NCI-H2107 (cell line): ENCODE results near the gene UBAC2.
A peak's percentile ranks its signal among the peaks of the same experiment; 100 is the strongest.
"Not testable (repeated sequence)": the region's sequence is repeated elsewhere in the genome, so short reads cannot be mapped to it uniquely, and the experiment has no call there.

Experiments used
- DNase-seq: peaks from one replicate; lab custom pipeline; 2025; lab: John Stamatoyannopoulos, UW

Gene UBAC2

DNA sequence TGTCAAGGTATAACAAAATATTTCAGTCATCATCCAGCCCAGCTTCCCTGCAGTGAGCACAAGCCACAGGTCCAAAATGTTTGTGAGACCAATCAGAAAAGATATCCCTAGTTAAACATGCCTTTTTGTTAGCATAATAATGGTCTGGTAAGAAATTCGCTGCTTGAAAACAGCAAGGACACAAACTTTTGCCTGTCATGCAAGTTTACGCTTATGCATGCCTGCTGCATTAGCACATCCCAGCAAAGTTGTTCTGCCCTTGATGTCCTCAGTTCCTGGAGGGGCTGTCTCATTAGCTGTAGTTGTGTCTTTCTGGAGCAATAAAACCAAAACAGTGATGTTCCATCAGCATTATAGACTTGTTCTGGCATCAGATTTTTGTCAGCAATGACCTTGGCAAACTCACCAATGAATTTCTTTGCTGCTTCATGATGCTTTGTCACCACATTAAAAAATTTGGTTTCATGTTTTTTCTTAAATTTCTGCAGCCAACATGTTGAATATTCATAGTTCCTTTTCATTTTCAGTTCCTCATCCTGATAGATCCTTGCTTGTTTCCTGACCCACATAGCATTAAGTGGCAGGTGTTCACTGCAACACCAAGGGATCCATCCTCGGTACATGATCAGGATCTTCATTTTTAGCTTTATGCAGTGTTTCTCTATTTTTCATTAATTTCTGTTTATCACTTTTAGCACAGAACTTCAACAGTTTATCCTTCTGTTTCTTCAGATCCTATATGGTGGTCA, 178.5 kb downstream of the UBAC2 start:
- no peak for DNase-seq

DNA sequence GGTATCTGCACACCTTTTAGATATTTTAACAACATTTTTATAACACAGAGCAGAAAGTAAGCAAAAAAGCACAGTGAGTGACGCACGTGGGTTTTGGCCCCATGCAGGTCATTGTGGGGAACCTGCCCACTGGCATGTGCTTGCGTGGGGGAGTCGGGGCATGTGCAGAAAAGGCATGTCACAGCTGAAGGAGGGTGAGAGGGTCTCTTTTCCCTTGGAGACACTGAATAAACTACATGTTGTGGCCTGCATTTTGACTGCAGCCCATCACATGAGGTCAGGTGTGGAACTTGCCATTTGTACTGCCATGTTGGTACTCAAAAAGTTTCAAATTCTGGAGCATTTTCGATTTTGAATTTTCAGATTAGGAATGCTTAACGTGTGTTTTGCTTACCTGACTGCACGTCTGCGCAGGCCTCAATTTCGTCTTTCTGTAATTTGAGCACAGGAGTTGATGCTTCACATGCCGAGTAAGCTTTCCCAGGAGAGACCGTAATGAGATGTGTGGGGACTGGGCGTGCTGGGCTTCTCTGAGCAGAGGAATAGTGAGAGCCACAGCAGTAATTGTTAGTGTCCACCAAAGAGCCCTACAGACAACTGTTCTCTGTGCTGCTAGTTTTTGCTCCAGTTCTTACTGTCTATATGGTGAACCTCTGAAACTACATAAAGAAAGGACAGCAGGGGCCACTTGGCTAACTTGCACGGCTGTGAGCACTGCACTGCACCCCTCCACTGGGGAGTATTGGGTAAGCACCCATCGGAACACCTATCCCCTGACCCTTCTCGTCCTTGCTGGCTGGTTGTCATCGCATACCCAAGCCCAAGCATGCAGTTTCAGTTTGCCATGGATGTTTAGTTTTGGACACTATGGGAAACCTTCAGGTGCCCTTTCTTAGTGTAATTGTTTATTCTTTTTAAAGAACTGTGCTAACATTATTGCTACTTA, 179.5 kb downstream of the UBAC2 start:
- peak; percentile 58 for DNase-seq

DNA sequence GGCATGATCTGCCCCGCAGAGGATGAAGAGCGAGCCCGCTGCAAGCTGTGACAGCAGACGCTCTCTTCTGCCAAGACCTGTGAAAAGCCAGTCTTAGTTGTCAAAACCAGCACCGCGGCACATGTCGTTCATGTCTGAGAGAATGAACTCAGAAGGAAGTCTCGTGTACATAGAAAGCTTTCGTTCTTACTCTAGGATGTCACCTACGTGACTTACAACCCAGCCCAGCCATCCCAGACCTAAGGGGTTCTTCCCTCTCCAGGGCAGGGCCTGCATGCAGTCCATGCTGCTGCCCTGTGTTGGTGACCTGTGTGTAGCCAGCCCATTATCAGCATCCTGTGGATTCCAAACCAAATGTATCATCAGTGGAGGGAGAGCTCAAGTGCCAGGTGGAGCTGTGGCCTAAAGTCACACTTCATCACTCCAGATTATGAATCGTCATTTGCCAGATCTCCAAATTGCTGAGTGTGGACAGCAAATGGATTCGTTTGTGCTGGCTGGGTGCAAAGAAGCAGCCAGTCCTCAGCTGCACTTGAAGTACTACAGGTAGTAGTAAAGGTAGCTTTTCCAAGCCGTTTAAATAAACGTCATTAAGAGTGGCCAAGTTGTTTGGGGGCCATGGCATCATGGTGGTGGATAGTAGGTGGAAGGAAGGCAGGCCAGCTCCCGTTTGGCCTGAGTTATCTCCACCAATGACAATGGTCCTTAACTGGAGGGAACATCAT, 180.4 kb downstream of the UBAC2 start:
- DNase-seq: no peak

DNA sequence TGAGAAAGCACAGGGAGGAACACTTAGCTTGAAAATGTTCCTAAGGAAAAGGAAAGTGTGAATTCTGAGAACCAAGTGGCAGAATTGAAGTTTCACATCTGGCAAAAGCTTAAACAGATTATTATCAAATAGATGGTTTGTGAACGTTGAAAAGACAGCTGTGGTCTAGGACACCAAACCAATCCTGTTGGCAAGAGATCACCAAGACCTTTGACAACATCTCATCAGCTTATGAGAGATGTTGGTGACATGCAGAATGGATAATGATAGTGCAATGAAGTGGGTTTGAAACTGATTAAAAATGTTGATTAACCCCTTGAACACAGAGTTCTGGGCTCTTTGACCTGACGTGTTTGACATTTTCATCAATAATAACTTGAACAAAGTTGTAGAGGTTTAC, 181.1 kb downstream of the UBAC2 start:
- no peak for DNase-seq

DNA sequence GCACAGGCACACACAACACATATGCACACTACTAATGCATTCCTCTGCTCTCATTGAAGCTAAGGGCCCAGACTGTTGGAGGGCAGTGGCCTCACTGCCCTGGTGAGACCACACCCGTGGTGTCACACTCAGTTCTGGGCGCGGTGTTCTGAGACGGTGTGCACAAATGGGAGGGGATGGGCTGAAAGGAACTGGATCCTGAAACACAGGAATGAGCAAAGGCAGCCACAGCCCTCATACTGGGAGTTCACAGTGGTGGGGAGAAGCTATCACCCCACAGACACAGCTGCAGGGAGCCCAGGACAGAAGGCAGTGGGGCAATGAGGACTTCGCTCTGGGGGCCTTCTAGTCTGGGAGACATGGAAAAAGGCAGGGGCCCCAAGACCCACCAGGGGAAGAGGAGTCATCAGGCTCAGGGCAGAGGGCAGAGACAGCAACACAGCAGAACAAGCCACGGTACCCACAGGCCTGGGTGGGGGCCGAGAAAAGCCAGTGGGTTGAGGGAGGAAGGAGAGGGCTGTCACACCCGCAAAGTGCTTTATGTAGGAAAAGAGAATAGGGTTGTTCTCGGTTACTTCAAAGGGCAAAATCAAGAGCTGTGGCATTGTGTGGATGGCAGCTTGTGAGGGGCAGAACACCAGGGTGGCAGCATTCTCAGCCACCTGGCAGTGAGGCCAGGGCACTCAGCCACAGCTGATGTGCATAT, 181.9 kb downstream of the UBAC2 start:
- no peak for DNase-seq

DNA sequence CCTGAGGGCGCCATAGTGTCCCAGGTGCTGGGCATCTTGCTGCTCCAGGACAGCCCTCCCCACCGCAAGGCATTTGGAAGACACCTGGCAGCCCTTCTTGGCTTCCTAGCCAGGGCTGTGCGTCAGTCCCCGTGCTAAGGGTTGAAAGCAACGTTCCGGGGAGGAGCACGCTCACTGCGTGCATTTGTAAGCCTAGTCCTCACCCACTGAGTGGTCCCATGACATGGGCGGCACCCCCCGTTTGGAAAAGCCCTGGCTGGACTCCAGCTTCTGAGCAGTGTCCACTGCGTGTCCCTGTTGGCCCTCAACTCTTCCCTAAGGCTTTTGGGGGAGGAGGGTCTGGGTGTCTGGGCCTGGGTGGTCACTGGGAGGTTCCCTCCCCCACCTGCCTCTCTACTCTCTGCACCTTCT, 182.9 kb downstream of the UBAC2 start:
- DNase-seq: no peak

DNA sequence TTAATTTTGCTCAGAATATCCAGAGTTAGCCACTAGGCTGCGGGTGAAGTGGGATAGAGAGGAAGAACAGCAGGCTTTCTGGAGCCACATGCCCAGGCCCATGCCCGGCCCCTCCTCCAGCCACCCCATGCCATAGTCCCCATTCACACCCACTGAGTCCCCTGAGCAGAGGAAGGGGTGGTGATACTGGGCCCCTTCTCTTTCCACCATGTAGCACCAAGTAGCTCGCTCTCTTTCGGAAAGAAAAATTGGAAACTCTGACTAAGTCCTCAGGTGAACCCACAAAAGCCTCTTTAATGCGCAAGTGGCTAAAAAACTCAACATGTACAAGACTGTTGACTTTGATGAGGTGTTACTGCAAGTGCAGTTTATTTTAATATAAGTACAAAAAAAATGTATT, 183.3 kb downstream of the UBAC2 start:
- no peak for DNase-seq

DNA sequence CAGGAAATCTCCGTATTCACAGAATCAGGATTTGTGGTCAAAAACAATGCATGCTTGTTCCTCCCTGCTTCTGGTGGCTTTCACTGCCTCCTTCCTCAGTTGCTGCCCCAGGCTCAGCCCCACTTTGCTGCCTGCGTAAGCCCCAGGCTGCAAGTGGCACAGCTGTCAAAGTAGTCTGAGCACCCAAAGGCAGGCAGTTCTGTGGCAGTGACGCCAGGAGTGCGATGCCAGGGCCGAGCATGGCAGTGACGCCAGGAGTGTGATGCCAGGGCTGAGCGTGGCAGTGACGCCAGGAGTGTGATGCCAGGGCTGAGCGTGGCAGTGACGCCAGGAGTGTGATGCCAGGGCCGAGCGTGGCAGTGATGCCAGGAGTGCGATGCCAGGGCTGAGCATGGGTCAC, 183.8 kb downstream of the UBAC2 start:
- no peak for DNase-seq

DNA sequence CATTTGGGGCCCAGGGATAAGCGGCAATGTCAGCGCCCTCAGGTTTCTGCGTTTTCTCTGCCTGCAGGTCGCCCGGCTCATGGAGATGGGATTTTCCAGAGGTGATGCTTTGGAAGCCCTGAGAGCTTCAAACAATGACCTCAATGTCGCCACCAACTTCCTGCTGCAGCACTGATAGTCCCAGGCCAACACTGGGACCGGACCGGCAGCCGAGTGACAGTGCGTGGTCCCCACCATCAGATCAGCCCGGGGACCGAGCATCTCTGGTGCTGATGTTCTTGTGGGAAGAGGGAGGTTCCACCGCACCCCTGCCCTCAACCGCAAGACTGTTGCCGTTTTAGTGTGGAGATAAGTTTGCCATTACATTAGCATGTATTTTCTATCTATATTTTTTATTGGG, 184.5 kb downstream of the UBAC2 start:
- DNase-seq: no peak

DNA sequence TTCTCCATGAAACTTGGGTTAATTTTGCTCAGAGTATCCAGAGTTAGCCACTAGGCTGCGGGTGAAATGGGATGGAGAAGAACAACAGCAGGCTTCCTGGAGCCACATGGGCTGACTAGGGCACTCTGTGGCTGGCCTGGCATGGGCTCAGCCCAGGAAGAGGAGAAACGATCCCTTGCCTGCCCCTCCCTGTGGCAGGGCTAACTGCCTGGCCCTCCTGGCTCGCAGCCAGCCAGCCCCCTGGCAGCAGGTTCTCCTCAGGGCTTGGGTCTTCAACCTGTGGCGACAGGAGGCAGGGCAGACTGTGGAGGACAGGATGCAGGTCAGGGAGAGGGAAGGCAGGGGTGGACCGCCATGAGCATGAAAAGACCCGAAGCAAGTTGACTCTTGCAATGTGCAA, 185.3 kb downstream of the UBAC2 start:
- DNase-seq: no peak

DNA sequence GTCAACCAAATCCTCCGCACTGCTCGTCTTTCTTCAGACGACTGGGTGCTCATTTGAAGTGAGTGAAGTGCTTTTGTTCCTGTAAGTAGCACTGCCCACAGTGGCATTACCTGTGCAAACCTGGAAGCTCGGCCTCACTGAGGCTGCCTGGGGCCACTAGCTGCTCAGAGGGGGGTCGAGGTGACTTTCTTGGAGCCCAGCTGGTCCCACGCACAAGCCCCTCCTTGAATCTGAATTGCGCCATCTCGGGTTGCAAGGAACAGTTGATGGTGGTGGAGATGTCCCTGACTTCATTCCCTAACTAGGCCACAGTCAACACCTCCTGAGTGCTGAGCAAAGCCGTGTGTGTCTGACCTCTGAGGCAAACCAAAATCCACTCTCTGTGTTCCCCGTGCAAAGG, 185.8 kb downstream of the UBAC2 start:
- DNase-seq: no peak

DNA sequence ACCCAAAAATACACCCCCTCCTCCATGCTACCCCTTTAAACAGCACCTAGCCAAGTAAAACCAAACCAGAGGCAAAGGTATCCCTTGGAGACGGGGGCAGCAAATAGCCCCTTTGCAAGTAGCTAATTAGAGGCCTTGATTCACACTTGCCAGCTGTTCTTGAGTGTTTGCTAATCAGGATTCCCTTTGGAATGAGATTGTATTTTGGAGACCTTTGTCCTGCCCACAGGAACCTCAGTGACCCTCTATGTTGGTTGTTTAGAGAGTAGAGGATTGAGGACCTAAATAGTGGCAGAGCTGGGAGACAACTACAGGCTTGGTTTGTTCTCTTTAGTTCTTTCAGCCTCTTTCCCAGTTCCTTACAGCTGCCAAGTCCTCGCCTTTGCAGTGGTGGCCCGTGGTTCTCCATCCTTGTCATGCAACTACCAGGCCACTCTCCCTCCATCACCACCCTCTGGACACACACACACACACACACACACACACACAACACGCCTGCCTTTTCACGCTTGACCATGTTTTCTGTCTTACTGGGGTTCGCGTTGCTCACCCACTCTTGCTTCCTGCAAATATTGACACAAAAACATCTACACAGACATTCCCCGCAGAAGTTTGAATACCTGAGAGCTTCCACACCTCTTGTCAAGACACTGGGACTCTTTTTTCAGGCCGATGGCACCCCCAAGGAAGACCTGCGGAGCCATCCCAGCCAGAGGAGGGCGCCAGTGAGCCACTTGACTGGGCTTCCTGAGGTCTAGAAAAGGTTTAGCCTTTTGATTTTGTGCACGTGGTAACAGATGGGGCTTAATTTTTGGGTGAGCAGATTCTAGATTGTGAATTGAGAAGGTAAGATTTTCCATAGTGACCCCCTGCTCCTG, 186.5 kb downstream of the UBAC2 start:
- DNase-seq: no peak

DNA sequence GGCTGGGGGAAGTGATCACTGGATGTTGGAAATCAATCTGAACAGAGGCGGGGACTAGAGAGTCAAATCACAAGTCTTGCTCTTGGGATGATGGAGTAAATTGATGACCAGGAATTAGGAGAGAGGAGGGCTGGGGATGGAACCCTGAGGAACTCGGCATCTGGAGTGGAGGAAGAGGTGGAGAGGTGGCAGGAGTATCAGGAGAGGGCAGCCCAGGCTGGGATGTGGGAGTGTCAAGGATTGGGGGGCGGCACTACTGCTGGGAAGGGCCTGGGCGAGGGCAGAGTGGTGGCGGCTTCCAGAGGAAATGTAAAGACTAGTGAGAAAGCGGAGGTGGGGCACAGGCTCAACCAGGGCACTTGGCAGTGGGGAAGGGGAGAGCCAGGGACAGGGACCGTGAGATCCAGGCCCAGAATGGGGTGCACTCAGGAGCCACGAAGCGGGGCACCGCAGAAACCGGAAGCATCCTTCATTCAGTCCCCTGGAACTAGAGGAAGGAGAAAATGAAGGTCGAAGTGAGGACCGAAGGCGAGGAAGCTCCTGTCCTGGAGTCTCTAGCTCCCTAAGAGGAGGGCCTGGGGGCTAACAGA, 187.8 kb downstream of the UBAC2 start:
- DNase-seq: no peak

DNA sequence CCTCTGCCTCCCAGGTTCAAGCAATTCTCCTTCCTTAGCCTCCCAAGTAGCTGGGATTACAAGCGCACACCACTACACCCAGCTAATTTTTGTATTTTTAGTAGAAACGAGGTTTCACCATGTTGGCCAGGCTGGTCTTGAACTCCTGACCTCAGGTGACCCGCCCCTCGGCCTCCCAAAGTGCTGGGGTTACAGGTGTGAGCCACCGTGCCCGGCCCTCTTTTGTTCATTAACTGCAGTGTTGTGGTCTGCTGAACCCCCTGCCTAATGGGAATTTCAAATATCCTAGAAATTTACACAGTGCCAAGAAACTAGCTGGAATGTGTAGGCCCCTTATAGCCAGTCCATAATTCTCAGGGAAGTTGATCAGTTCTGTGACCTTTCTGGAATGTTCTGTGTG, 188.4 kb downstream of the UBAC2 start:
- not testable (repeated sequence) for DNase-seq

DNA sequence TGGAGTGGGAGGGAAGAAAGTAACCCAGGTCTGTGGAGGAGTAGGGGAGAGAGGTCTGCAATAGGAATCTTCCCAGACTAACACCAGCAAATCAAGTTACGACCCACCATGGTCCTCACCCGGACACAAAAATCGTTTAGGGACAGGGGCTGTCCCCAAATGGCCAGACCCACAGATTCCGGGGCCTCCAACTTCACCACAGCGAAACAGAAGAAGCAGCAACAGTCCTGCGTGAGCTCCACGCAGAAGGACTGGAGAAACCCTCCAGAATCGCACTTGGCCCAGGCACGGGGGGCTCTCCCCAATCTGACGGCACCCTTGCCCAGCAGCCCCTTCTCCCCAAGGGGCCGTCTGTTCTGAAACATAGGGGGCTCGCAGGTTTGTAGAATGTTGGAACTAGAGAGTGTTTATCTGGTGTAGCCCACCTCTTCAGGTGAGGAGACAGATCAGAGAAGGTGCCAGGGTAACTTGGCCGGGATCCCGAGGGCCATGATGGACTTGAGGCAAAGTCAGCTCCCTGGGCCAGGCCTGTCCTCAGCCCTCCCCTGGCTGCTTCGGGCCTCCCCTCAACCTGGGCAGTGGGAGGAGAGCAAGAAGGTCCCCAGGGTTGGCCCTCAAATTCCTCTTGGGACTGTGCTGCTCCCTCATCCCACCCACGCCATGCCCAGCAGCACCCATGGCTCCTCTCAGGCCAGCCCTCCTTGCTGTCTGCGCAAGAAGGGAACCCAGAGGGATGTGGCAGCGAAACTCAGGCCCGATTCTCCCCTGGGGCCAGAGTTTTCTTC, 189.1 kb downstream of the UBAC2 start:
- no peak for DNase-seq

DNA sequence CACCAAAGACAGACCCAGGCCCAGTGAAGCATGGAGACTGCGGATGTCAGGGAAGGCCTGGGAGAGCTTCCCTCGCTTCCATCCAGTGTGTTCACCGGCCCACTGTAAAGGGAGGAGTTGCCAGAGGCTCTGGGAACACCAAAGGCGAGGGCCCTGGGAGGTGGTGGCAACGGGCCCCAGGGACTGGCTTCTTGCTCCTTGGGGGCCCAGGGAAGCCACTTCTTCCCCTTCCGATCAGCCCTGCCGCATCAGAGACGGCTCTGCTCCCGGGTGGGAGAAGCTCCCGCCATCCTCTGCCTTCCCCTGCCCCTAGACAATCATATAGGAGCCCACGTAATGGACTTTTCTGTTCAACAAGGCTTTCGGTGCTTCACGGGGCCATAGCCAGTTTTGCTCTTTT, 189.9 kb downstream of the UBAC2 start:
- no peak for DNase-seq

DNA sequence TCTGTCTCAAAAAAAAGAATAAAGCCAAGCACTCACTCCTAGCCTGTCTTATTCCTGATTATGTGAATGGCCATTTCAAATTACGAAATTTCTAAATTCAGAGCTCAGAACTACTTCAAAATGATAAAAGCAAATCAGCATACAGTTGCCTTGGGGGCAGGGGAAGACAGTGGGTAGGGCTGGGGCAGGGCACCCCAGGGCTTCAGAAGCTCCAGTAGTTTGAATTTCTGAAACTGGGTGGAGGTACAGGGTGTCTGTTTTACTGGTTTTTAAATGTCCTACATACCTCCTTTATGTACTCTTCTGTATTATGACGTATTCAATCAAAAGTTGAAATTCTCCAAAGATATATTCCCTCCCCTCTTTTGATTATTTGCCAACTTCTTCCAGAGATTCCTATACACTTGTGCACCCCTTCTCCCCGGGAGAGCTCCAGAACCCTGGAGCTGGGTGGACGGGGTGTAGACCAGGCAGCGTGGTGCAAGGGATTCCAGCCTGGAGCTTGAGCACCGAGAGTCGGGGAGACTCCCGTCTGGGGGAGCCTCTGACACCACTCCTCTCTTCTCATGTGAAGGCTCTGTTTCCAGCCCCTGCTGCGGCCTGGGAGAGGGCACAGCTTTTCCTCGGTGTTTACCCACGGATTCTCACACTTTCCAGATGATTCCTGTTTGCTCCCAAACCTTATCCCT, 191.3 kb downstream of the UBAC2 start:
- DNase-seq: no peak

DNA sequence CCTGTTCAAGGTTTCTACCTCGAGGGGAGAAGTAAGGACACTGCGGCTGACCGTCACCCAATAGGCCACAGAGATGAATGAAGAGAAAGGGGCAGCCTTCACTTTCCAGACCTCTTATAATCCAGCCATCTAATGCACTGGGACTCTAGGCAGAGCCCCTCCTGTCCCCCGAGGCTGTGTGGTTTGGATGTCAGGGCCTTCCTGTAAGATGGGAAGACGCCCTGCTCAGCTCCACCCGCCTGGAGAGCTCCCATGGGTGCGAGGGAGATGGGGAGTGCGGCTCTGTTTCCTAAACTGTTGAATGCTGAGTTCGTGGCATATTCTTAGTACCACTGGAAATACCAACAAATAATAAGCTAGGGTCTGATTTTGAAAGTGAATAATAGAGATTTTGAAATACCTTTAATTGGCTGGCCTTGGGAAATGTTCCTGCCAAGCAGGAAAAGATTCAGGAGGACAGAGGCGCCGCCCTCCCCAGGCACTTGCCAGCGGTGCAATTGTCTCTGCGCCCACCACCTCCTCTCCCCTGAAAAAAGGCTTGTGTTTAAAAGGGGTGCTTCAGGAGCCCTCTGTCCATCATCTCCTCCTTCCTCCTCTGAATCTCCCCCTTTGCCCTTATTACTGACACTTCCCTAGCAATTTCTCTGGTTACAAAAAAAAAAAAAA, 191.9 kb downstream of the UBAC2 start:
- DNase-seq: no peak

DNA sequence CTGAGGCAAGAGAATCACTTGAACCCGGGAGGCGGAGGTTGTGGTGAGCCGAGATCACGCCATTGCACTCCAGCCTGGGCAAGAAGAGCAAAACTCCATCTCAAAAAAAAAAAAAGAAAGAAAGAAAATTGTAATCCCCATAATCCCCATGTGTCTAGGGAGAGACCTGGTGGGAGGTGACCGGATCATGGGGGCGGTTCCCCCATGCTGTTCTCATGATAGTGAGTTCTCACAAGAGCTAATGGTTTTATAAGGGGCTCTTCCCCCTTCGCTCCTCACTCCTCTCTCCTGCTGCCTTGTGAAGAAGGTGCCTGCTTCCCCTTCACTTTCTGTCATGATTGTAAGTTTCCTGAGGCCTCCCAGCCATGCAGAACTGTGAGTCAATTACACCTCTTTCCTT, 192.7 kb downstream of the UBAC2 start:
- DNase-seq: not testable (repeated sequence)
